Fibroblast of lung (primary cell): ENCODE data around the gene DNMT3A. TPM values are rescaled to one million over a fixed set of nuclear protein-coding genes. Genes with fewer than 3 reads are reported as not detected.

Experiments used
- DNase-seq, 2 donors: peaks; one replicate each; pipeline versions ENCODE4 v3.0.0 to v3.0.0-alpha.2; 2010; ENCODE audit warnings: low read depth in 2 of 2
- H2AFZ ChIP-seq: 2 replicates; pipeline ENCODE4 v1.5.1; 2012; ENCODE audit warnings: low read length, control low read depth, inconsistent platforms
- H3K27ac ChIP-seq: 2 replicates; pipeline ENCODE4 v1.5.1; 2011; ENCODE audit warnings: low read length, control low read depth; ENCODE audit not compliant: insufficient read depth
- H3K27me3 ChIP-seq: 2 replicates; pipeline ENCODE4 v1.5.1; 2011; ENCODE audit warnings: mild to moderate bottlenecking, low read length; ENCODE audit not compliant: control insufficient read depth, insufficient read depth
- H3K36me3 ChIP-seq: 2 replicates; pipeline ENCODE4 v1.5.1; 2011; ENCODE audit warnings: low read length; ENCODE audit not compliant: control insufficient read depth, insufficient read depth
- H3K4me1 ChIP-seq: 2 replicates; pipeline ENCODE4 v1.5.1; 2011; ENCODE audit warnings: low read length; ENCODE audit not compliant: control insufficient read depth, insufficient read depth; ENCODE audit errors: extremely low read depth
- H3K4me2 ChIP-seq: 2 replicates; pipeline ENCODE4 v1.5.1; 2011; ENCODE audit warnings: low read length, control low read depth; ENCODE audit not compliant: insufficient read depth; ENCODE audit errors: extremely low read depth
- H3K4me3 ChIP-seq, 4 experiments: fragments of 200-600 bp in 1 of 4; sonication (generic) in 1 of 4; replicated peaks in 1 of 4; 2 replicates each; pipeline ENCODE4 v1.5.1; 2011 to 2016; ENCODE audit warnings: low read length in 4 of 4, low read depth in 3 of 4, mild to moderate bottlenecking in 3 of 4, control low read depth in 2 of 4, inconsistent platforms in 1 of 4, mixed read lengths in 1 of 4; ENCODE audit not compliant: insufficient read depth in 1 of 4; ENCODE audit errors: control extremely low read depth in 1 of 4
- H3K79me2 ChIP-seq: 2 replicates; pipeline ENCODE4 v1.5.1; 2012; ENCODE audit warnings: mild to moderate bottlenecking, low read length, inconsistent platforms; ENCODE audit not compliant: control insufficient read depth, insufficient read depth
- H3K9ac ChIP-seq: 2 replicates; pipeline ENCODE4 v1.5.1; 2011; ENCODE audit warnings: mild to moderate bottlenecking, low read length, control low read depth; ENCODE audit not compliant: insufficient read depth
- H3K9me3 ChIP-seq: 2 replicates; pipeline ENCODE4 v1.5.1; 2012; ENCODE audit warnings: low read depth, low read length; ENCODE audit not compliant: control insufficient read depth, insufficient read depth
- H4K20me1 ChIP-seq: 2 replicates; pipeline ENCODE4 v1.5.1; 2011; ENCODE audit warnings: low read length; ENCODE audit not compliant: control insufficient read depth, insufficient read depth; ENCODE audit errors: extremely low read depth
- EZH2 ChIP-seq: IDR thresholded peaks from 2 replicates; pipeline ENCODE4 v1.5.1; 2012; ENCODE audit warnings: low read length, control low read depth, mild to moderate bottlenecking; ENCODE audit errors: missing control alignments
- polyA plus RNA-seq, 2 donors: library from polyadenylated mRNA; depleted of rRNA in 1 of 2; stranded (reverse) in 1 of 2; unstranded in 1 of 2; fragments of >200 nt; gene quantifications; 2 replicates each; pipeline ENCODE4 v1.2.1, GENCODE V29; 2011 to 2012; ENCODE audit warnings: missing spikeins in 1 of 2
- total RNA-seq: library from RNA; depleted of rRNA; stranded (reverse); fragments of >200 nt; gene quantifications from 2 replicates; pipeline ENCODE4 v1.2.1, GENCODE V29; 2014
- TF ChIP-seq, protein P1 (sequence below), 2 donors: IDR thresholded peaks in 1 of 2; conservative IDR thresholded peaks in 1 of 2; 1 replicate in 1 of 2; 2 replicates in 1 of 2; pipeline ENCODE4 v1.5.1; 2011 to 2012; ENCODE audit warnings: low read length in 2 of 2, control low read depth in 1 of 2, inconsistent platforms in 1 of 2, low read depth in 1 of 2, mild to moderate bottlenecking in 1 of 2

Gene DNMT3A
- total and polyA plus RNA-seq, 2 donors (not counting 1 experiment from before 2014, with no cell fraction given): 3.6 to 19.7 TPM

DNA sequence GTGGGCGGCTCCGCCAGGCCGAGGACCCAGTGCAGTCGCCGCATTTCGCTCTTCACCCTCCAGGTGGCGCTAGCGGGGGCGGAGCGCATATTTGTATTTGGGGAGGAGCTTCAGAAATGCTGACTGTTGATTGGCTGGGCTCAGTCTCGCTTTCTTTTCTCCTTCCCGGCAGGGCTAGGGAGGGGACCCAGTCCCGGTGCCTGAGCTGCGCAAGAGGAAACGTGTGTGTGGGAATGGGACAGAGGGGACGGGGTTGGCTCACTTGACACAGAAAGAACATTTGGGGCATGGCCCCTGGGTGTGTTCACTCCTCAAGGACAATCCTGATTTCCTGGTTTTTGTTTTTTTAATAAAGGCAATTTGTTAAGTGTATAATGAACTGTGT is 20.3 kb upstream of the DNMT3A start:
- Histone ChIP-seq H3K9ac (no peak overlapping the region), H3K79me2 (no peaks in the 10 kb centered on the region), H4K20me1 (no peaks in the 10 kb centered on the region), H3K9me3 (no peaks in the 10 kb centered on the region), H3K4me2 (peak overlapping the region; percentile 93), H3K27ac (no peak overlapping the region), H3K4me3 (peak overlapping the region; percentile 27 to 66 (median 48)), H2AFZ (peak overlapping the region; percentile 69), H3K36me3 (no peaks in the 10 kb centered on the region), H3K27me3 (no peaks in the 10 kb centered on the region), H3K4me1 (peaks cover 5% of the 10 kb centered on the region)
- peak; percentile 82 to 94 for DNase-seq
- TF ChIP-seq, protein P1, sequence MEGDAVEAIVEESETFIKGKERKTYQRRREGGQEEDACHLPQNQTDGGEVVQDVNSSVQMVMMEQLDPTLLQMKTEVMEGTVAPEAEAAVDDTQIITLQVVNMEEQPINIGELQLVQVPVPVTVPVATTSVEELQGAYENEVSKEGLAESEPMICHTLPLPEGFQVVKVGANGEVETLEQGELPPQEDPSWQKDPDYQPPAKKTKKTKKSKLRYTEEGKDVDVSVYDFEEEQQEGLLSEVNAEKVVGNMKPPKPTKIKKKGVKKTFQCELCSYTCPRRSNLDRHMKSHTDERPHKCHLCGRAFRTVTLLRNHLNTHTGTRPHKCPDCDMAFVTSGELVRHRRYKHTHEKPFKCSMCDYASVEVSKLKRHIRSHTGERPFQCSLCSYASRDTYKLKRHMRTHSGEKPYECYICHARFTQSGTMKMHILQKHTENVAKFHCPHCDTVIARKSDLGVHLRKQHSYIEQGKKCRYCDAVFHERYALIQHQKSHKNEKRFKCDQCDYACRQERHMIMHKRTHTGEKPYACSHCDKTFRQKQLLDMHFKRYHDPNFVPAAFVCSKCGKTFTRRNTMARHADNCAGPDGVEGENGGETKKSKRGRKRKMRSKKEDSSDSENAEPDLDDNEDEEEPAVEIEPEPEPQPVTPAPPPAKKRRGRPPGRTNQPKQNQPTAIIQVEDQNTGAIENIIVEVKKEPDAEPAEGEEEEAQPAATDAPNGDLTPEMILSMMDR (conservative IDR thresholded peaks at IDR 0.05 in 1 of 2, IDR thresholded peaks at IDR 0.05 in 1 of 2; ENCODE audit: low read depth in 1 of 2, low read length in 2 of 2): peak; percentile 93 to 94
- no peak for TF ChIP-seq EZH2

DNA sequence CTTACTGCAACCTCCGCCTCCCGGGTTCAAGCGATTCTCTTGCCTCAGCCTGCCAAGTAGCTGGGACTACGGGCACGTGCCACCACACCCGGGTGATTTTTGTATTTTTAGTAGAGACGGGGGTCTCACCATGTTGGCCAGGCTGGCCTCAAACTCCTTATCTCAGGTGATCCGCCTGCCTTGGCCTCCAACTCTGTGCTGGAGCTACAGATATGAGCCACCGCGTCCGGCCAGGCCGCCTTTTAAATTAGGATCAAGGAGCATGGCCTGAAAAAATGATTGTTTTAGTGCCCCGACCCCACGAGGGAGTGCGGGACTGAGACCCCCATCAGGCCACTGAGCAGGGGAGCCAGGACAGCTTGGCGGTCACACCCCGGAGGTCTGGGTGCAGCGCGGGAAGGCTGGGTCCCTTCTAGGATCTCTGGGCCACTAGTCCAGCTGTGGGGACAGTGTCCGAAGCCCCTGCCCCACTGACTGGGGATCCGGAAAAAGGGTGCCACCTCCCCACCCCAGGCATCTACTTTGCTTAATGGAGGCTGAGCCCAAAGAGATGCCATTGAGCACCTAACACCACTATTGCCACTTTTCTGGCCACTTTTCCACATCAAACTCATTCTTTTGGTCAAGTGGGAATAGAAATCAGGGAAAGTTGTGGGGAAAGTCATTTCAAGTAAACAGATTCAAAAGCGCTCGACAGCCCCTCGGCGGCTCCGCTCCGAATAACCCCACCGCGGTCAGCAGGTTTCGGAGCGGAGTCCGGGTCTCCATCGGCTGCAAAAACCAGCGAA is 19.7 kb upstream of the DNMT3A start:
- Histone ChIP-seq H3K27ac (no peak overlapping the region), H3K27me3 (no peaks in the 10 kb centered on the region), H3K4me2 (peak overlapping the region; percentile 93), H4K20me1 (no peaks in the 10 kb centered on the region), H3K79me2 (no peaks in the 10 kb centered on the region), H3K4me3 (peak overlapping the region in 2 of 4 experiments; percentile 15 to 42), H3K9me3 (no peaks in the 10 kb centered on the region), H3K36me3 (no peaks in the 10 kb centered on the region), H3K4me1 (peaks cover 5% of the 10 kb centered on the region), H2AFZ (peak overlapping the region; percentile 57), H3K9ac (no peak overlapping the region)
- no peak for DNase-seq
- TF ChIP-seq, protein P1 (conservative IDR thresholded peaks at IDR 0.05 in 1 of 2, IDR thresholded peaks at IDR 0.05 in 1 of 2; ENCODE audit: low read depth in 1 of 2, low read length in 2 of 2): no peak
- no peak for TF ChIP-seq EZH2

DNA sequence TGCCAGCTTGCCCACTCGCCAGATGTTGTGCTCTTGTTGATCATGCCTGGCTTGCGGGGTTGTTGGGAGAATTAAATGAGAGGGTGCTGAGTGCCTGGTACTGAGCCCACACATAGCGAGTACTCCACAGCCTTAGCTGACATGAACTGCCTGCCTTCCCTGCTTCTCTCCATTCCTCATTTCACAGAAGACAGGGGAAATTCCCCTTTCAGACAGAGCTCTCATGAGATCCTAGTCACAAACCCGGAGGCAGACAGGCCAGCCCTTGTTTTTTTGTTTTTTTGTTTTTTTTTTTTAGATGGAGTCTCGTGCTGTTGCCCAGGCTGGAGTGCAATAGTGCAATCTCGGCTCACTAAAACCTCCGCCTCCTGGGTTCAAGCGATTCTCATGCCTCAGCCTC is 17.1 kb upstream of the DNMT3A start:
- TF ChIP-seq, protein P1 (conservative IDR thresholded peaks at IDR 0.05 in 1 of 2, IDR thresholded peaks at IDR 0.05 in 1 of 2; ENCODE audit: low read depth in 1 of 2, low read length in 2 of 2): no peak
- no peak for TF ChIP-seq EZH2
- Histone ChIP-seq H3K79me2 (no peaks in the 10 kb centered on the region), H3K4me2 (no peak overlapping the region), H3K36me3 (no peaks in the 10 kb centered on the region), H3K4me3 (no peak overlapping the region), H3K27ac (no peak overlapping the region), H2AFZ (no peak overlapping the region), H3K9ac (no peak overlapping the region), H3K27me3 (no peaks in the 10 kb centered on the region), H3K9me3 (no peaks in the 10 kb centered on the region), H4K20me1 (no peaks in the 10 kb centered on the region), H3K4me1 (peaks cover 5% of the 10 kb centered on the region)
- DNase-seq: no peak
